BLaER1 (cell line): ENCODE measurements around the gene PYGO2.
"Not testable (repeated sequence)": the region's sequence is repeated elsewhere in the genome, so short reads cannot be mapped to it uniquely, and the experiment has no call there.

ENCODE experiments used
- H3K27ac ChIP-seq: shearing (Covaris generic); formaldehyde crosslinking; 2 replicates; pipeline ENCODE4 v1.8.1; 2022
- H3K27me3 ChIP-seq: shearing (Covaris generic); formaldehyde crosslinking; 2 replicates; pipeline ENCODE4 v1.8.1; 2022
- H3K36me3 ChIP-seq: shearing (Covaris generic); formaldehyde crosslinking; 2 replicates; pipeline ENCODE4 v1.8.1; 2022
- H3K4me1 ChIP-seq: shearing (Covaris generic); formaldehyde crosslinking; 2 replicates; pipeline ENCODE4 v1.8.1; 2022
- H3K4me2 ChIP-seq: shearing (Covaris generic); formaldehyde crosslinking; 2 replicates; pipeline ENCODE4 v1.8.1; 2022
- H3K4me3 ChIP-seq: shearing (Covaris generic); formaldehyde crosslinking; 2 replicates; pipeline ENCODE4 v1.8.1; 2022
- H3K9ac ChIP-seq: shearing (Covaris generic); formaldehyde crosslinking; 2 replicates; pipeline ENCODE4 v1.8.1; 2022
- H3K9me3 ChIP-seq: shearing (Covaris generic); formaldehyde crosslinking; 2 replicates; pipeline ENCODE4 v1.8.1; 2022
- H4K20me1 ChIP-seq: shearing (Covaris generic); formaldehyde crosslinking; 2 replicates; pipeline ENCODE4 v1.8.1; 2022
- Cebpa-rat ChIP-seq: shearing (Covaris generic); IDR thresholded peaks from 2 replicates; pipeline ENCODE4 v1.8.1; 2022

Gene PYGO2

DNA sequence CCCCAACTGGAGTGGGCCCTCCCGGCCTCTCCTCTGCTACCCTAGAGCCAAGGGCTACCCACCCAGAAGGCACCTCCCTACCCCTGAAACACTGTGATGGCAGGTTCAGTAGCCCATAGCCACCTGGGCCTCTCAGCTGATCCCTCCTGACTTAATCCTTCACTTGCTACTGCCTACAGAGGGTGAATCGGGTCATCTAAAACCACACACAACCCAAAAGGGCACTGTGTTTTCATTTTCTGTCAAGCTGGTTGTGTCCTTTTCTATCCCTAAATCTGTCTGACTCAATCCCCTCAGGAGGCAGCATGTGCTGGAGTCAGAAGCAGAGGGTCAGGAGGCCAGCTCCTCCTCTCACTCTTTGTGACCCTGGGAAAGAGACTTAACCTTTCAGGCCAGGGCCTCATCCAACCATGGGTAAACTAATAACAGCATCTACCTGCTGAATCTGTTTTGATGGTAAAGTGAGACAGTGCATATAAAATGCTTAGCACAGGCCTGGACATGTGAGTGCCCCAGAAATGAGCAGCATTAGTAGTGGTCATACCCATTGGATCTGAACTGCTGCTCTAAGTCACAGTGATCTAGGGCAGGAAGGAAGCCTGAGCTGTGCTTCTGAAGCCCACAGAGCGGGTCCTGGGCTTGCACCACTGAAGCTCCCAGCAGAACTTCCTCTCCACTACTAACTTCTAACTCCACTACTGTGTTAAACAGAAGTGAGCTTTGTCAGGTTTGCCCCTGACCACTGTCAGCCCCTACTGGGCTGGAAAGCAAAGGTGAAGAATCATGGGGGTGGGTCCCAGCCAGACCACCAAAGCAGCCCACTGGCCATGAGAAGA lies 36.0 kb downstream of the PYGO2 start:
- Histone ChIP-seq H3K4me3 (no peak overlapping the region), H3K4me1 (peaks cover 11% of the 10 kb centered on the region), H3K27ac (peak overlapping the region; percentile 31; the same call in 1 of the 2 replicates), H4K20me1 (no peaks in the 10 kb centered on the region), H3K36me3 (peaks cover 91% of the 10 kb centered on the region), H3K9me3 (no peaks in the 10 kb centered on the region), H3K27me3 (no peaks in the 10 kb centered on the region), H3K4me2 (peak overlapping the region; percentile 18), H3K9ac (no peak overlapping the region)
- TF ChIP-seq Cebpa-rat, result no peak

GRCh38 chr1:154923695-154924094 lies 37.9 kb downstream of the PYGO2 start:
- H3K9me3 ChIP-seq, result no peaks in the 10 kb centered on the region
- H3K4me1 ChIP-seq, result peaks cover 11% of the 10 kb centered on the region
- TF ChIP-seq Cebpa-rat, result no peak
- no peaks in the 10 kb centered on the region for H3K27me3 ChIP-seq
- no peak overlapping the region for H3K4me3 ChIP-seq
- H3K4me2 ChIP-seq, result no peak overlapping the region
- peaks cover 75% of the 10 kb centered on the region for H3K36me3 ChIP-seq
- H3K27ac ChIP-seq, result no peak overlapping the region
- H4K20me1 ChIP-seq, result no peaks in the 10 kb centered on the region
- H3K9ac ChIP-seq, result no peak overlapping the region

DNA sequence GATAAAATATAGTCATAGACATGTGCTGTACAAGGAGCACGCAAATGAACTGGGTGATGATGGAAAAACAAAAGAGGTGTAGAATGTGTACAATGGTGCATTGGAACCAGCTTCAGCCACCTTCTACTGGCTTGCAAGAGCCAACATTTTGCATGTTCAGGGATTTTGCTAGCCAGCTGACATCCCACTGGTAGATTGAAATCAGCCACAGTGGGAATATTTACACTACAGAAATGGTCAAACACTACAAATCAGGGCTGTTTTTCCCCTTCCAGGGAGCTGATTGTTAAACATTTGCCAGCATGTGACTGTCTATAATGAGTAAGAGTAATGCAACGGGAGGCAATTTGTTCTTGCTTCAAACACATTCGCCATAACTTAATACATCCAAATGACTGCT lies 48.3 kb downstream of the PYGO2 start:
- H3K4me2 ChIP-seq, result no peak overlapping the region
- H4K20me1 ChIP-seq, result no peaks in the 10 kb centered on the region
- H3K27me3 ChIP-seq, result no peaks in the 10 kb centered on the region
- no peak overlapping the region for H3K27ac ChIP-seq
- H3K4me3 ChIP-seq, result no peak overlapping the region
- peaks cover 12% of the 10 kb centered on the region for H3K9me3 ChIP-seq
- TF ChIP-seq Cebpa-rat, result no peak
- no peaks in the 10 kb centered on the region for H3K4me1 ChIP-seq
- H3K9ac ChIP-seq, result no peak overlapping the region
- 0 out of 2 replicates have a peak, but pooled peaks cover 6% of the 10 kb centered on the region for H3K36me3 ChIP-seq

- Histone ChIP-seq H3K36me3 (0 out of 2 replicates have a peak, but pooled peaks cover 6% of the 10 kb centered on the region), H3K4me2 (no peak overlapping the region), H3K27ac (no peak overlapping the region), H3K4me3 (no peak overlapping the region), H3K9ac (no peak overlapping the region), H4K20me1 (no peaks in the 10 kb centered on the region), H3K9me3 (peaks cover 18% of the 10 kb centered on the region), H3K4me1 (no peaks in the 10 kb centered on the region), H3K27me3 (no peaks in the 10 kb centered on the region)
- no peak for TF ChIP-seq Cebpa-rat
Measured at GRCh38 chr1:154912755-154913154, 48.8 kb downstream of the PYGO2 start.

- no peaks in the 10 kb centered on the region for H4K20me1 ChIP-seq
- no peaks in the 10 kb centered on the region for H3K4me1 ChIP-seq
- H3K4me3 ChIP-seq, result no peak overlapping the region
- H3K9me3 ChIP-seq, result peaks cover 25% of the 10 kb centered on the region
- no peak for TF ChIP-seq Cebpa-rat
- no peaks in the 10 kb centered on the region for H3K27me3 ChIP-seq
- H3K9ac ChIP-seq, result no peak overlapping the region
- 0 out of 2 replicates have a peak, but pooled peaks cover 6% of the 10 kb centered on the region for H3K36me3 ChIP-seq
- H3K27ac ChIP-seq, result no peak overlapping the region
- no peak overlapping the region for H3K4me2 ChIP-seq
Measured at GRCh38 chr1:154911691-154912550, 49.7 kb downstream of the PYGO2 start.

DNA sequence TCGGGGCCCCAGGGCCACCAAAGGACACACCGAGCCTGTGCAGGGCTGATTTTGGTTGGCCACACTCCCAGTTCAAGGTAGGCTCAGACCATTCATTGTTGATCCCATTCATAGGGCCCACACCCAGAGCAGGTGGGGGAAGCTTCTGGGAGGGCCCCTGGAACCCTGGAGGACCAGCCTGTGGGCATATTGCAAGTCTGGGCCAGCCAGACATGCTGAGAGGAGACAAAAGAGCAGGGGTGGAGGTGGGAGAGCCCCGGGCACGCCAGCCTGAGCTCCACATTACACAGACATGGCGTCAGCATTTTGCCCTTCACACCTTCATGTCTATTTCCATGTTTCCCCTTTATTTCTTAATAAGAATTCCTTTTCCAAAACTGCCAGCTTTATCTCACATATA lies 50.7 kb downstream of the PYGO2 start:
- no peaks in the 10 kb centered on the region for H3K27me3 ChIP-seq
- TF ChIP-seq Cebpa-rat, result no peak
- no peak overlapping the region for H3K27ac ChIP-seq
- no peak overlapping the region for H3K4me2 ChIP-seq
- peaks cover 28% of the 10 kb centered on the region for H3K9me3 ChIP-seq
- H3K9ac ChIP-seq, result no peak overlapping the region
- no peak overlapping the region for H3K4me3 ChIP-seq
- H3K36me3 ChIP-seq, result 0 out of 2 replicates have a peak, but pooled peaks cover 6% of the 10 kb centered on the region
- no peaks in the 10 kb centered on the region for H3K4me1 ChIP-seq
- no peaks in the 10 kb centered on the region for H4K20me1 ChIP-seq

- no peak for TF ChIP-seq Cebpa-rat
Measured at GRCh38 chr1:154908937-154909336, 52.6 kb downstream of the PYGO2 start.

GRCh38 chr1:154908129-154908528 lies 53.5 kb downstream of the PYGO2 start:
- not testable (repeated sequence) for H3K4me3 ChIP-seq, H3K27ac ChIP-seq, H3K27me3 ChIP-seq, H3K36me3 ChIP-seq, H3K4me1 ChIP-seq, H3K4me2 ChIP-seq, H4K20me1 ChIP-seq, H3K9ac ChIP-seq
- peaks cover 28% of the 10 kb centered on the region for H3K9me3 ChIP-seq

More at GRCh38 chr1:154908937-154909336, 52.6 kb downstream of the PYGO2 start:
- Histone ChIP-seq H3K36me3 (0 out of 2 replicates have a peak, but pooled peaks cover 6% of the 10 kb centered on the region), H3K27ac (no peak overlapping the region), H3K4me2 (no peak overlapping the region), H4K20me1 (no peaks in the 10 kb centered on the region), H3K4me3 (no peak overlapping the region), H3K9me3 (peaks cover 28% of the 10 kb centered on the region), H3K9ac (no peak overlapping the region), H3K27me3 (no peaks in the 10 kb centered on the region), H3K4me1 (no peaks in the 10 kb centered on the region)
